Prostate gland (tissue), 2 donors: Measurements from ENCODE around the gene ZNF343. TPM values are rescaled to one million over a fixed set of nuclear protein-coding genes. Genes with fewer than 3 reads are reported as not detected.
"Not testable (repeated sequence)": the region's sequence is repeated elsewhere in the genome, so short reads cannot be mapped to it uniquely, and the experiment has no call there.

ENCODE experiments used
- DNase-seq: peaks from one replicate; pipeline ENCODE4 v3.0.0-alpha.2; 2019; ENCODE audit warnings: low spot score
- H3K27ac ChIP-seq, 2 donors: fragments of 200-600 bp; sonication (generic); 2 replicates each; pipeline ENCODE4 v1.5.1; 2017 to 2019
- H3K27me3 ChIP-seq: fragments of 200-600 bp; sonication (generic); replicated peaks from 2 replicates; pipeline ENCODE4 v1.5.1; 2019; ENCODE audit not compliant: insufficient read depth
- H3K36me3 ChIP-seq, 2 donors: fragments of 200-600 bp; sonication (generic); 1 replicate in 1 of 2; 2 replicates in 1 of 2; pipeline versions ENCODE4 v1.5.1 to v1.8.1; 2017 to 2019
- H3K4me1 ChIP-seq: fragments of 200-600 bp; sonication (generic); replicated peaks from 2 replicates; pipeline ENCODE4 v1.5.1; 2019
- H3K4me3 ChIP-seq, 2 donors: fragments of 200-600 bp; sonication (generic); 2 replicates each; pipeline ENCODE4 v1.5.1; 2017 to 2019
- H3K9me3 ChIP-seq: fragments of 200-600 bp; sonication (generic); 2 replicates; pipeline ENCODE4 v1.5.1; 2017
- CTCF ChIP-seq, 4 experiments: fragments of 200-600 bp in 2 of 4; fragments of 450-650 bp in 2 of 4; sonication (generic) in 2 of 4; IDR thresholded peaks; 1 replicate in 3 of 4; 2 replicates in 1 of 4; pipeline ENCODE4 v1.5.1; 2016 to 2019; ENCODE audit warnings: antibody characterized with exemption in 4 of 4, mild to moderate bottlenecking in 2 of 4, moderate library complexity in 2 of 4
- POLR2A ChIP-seq: fragments of 450-650 bp; IDR thresholded peaks from one replicate; pipeline ENCODE4 v1.6.1; 2016; ENCODE audit warnings: antibody characterized with exemption, mild to moderate bottlenecking
- POLR2AphosphoS5 ChIP-seq: sonication (generic); formaldehyde crosslinking; IDR thresholded peaks from one replicate; pipeline ENCODE4 v1.6.1; 2017; ENCODE audit warnings: antibody characterized with exemption
- WGBS: methylation state at CpG from one replicate; pipeline ENCODE4 v1.1.5; 2018; 5-methylcytosine and 5-hydroxymethylcytosine counted together
- intact Hi-C: fragments of 100-400 bp; cut with DNase I; formaldehyde crosslinking; loops from one replicate; pipeline ENCODE4 v1.14.2; 2022
- total RNA-seq, 2 donors: library from RNA; depleted of rRNA; stranded (reverse); fragments of >200 nt; gene quantifications; one replicate each; pipeline ENCODE4 v1.1.0, GENCODE V29; 2016

ZNF343 gene
- total RNA-seq, 2 donors from 2014 or later, result 8.0 to 10.4 TPM

- no peaks in the 10 kb centered on the region for H3K9me3 ChIP-seq
- H3K27ac ChIP-seq, result peak overlapping the region; percentile 60 to 81
- intact Hi-C loops, result loop anchor here (2.0 to 10.0 kb wide), 2 partner anchors 122 to 330 kb away; no protein-coding TSS in a partner anchor
- no peaks in the 10 kb centered on the region for H3K27me3 ChIP-seq
- no peak for TF ChIP-seq POLR2A
- no peak for TF ChIP-seq CTCF (IDR thresholded peaks at IDR 0.05)
- no peak for TF ChIP-seq POLR2AphosphoS5
- H3K4me3 ChIP-seq, result peak overlapping the region; percentile 50 to 67
- no peaks in the 10 kb centered on the region for H3K36me3 ChIP-seq
- DNase-seq, result peak; percentile 20
- under 1% methylated on average over 49 of the region's 64 CpGs for WGBS
- H3K4me1 ChIP-seq, result no peaks in the 10 kb centered on the region
Measured at GRCh38 chr20:2524709-2525506, 16.2 kb upstream of the ZNF343 start.

- Histone ChIP-seq H3K27me3 (no peaks in the 10 kb centered on the region), H3K4me3 (peak overlapping the region; percentile 50 to 67), H3K9me3 (no peaks in the 10 kb centered on the region), H3K27ac (peak overlapping the region; percentile 60 to 81), H3K36me3 (no peaks in the 10 kb centered on the region), H3K4me1 (no peaks in the 10 kb centered on the region)
- intact Hi-C loops, result loop anchor here (2.0 to 10.0 kb wide), 2 partner anchors 123 to 331 kb away; no protein-coding TSS in a partner anchor
- peak; percentile 82 to 95 (median 92) for TF ChIP-seq CTCF (IDR thresholded peaks at IDR 0.05)
- TF ChIP-seq POLR2AphosphoS5, result peak; percentile 87
- peak; percentile 69 for TF ChIP-seq POLR2A
- DNase-seq, result peak; percentile 79
- 13% methylated on average over 26 of the region's 26 CpGs for WGBS
Measured at GRCh38 chr20:2523919-2524708, 15.4 kb upstream of the ZNF343 start.

- H3K4me1 ChIP-seq, H3K36me3 ChIP-seq, H3K4me3 ChIP-seq, H3K9me3 ChIP-seq, H3K27me3 ChIP-seq, DNase-seq, H3K27ac ChIP-seq: not testable (repeated sequence)
- WGBS, result 91% methylated on average over 5 of the region's 5 CpGs
- intact Hi-C loops, result loop anchor here (10.0 kb wide), 1 partner anchor 332 kb away; no protein-coding TSS in a partner anchor
Measured at GRCh38 chr20:2522826-2523429, 14.2 kb upstream of the ZNF343 start.

GRCh38 chr20:2521369-2522305, 12.9 kb upstream of the ZNF343 start:
- intact Hi-C loops, result loop anchor here (10.0 kb wide), 1 partner anchor 333 kb away; no protein-coding TSS in a partner anchor
- H3K9me3 ChIP-seq, result no peaks in the 10 kb centered on the region
- WGBS, result 17% methylated on average over 10 of the region's 10 CpGs
- H3K36me3 ChIP-seq, result no peaks in the 10 kb centered on the region
- no peaks in the 10 kb centered on the region for H3K4me1 ChIP-seq
- H3K27ac ChIP-seq, result no peak overlapping the region
- H3K27me3 ChIP-seq, result no peaks in the 10 kb centered on the region
- TF ChIP-seq POLR2A (no peak), CTCF (IDR thresholded peaks at IDR 0.05) (peak; percentile 28 to 56 (median 40))
- H3K4me3 ChIP-seq, result no peak overlapping the region
- no peak for DNase-seq
